OCI-LY3 (cell line): ENCODE results near the gene GPR39.

Experiments used
- H2AFZ ChIP-seq: fragments of 200-600, 300-600 bp; shearing (Covaris generic); 2 replicates; pipeline ENCODE4 v1.6.0; 2014; ENCODE audit warnings: antibody characterized with exemption, low read depth, low read length
- H3K27ac ChIP-seq: fragments of 200-600, 300-600 bp; sonication (generic); 2 replicates; pipeline ENCODE4 v1.5.1; 2014; ENCODE audit warnings: mild to moderate bottlenecking, low read length, moderate library complexity, mixed read lengths
- H3K27me3 ChIP-seq: fragments of 200-600, 300-600 bp; sonication (generic); 2 replicates; pipeline ENCODE4 v1.6.1; 2014; ENCODE audit warnings: low read depth, low read length, mixed read lengths
- H3K36me3 ChIP-seq: fragments of 200-600, 300-600 bp; sonication (generic); replicated peaks from 2 replicates; pipeline ENCODE3; 2014; ENCODE audit warnings: low read depth, low read length, mixed read lengths
- H3K4me1 ChIP-seq: fragments of 300-600, 200-600 bp; sonication (generic); 2 replicates; pipeline ENCODE4 v1.6.1; 2014; ENCODE audit warnings: low read length, mixed read lengths
- H3K4me2 ChIP-seq: fragments of 200-600, 300-600 bp; sonication (generic); 2 replicates; pipeline ENCODE4 v1.6.1; 2014; ENCODE audit warnings: low read length, mixed read lengths
- H3K4me3 ChIP-seq: fragments of 300-600, 200-600 bp; sonication (generic); 2 replicates; pipeline ENCODE4 v1.5.1; 2014; ENCODE audit warnings: antibody characterized with exemption, mild to moderate bottlenecking, low read length, moderate library complexity
- H3K79me2 ChIP-seq: fragments of 300-600, 200-600 bp; shearing (Covaris generic); 2 replicates; pipeline ENCODE4 v1.6.1; 2014; ENCODE audit warnings: mild to moderate bottlenecking, low read length, mixed read lengths
- H3K9ac ChIP-seq: fragments of 300-600, 200-600 bp; shearing (Covaris generic); 2 replicates; pipeline ENCODE4 v1.6.0; 2014; ENCODE audit warnings: mild to moderate bottlenecking, low read length, moderate library complexity
- H3K9me3 ChIP-seq: fragments of 200-600, 300-600 bp; shearing (Covaris generic); 2 replicates; pipeline ENCODE4 v1.6.1; 2014; ENCODE audit warnings: low read length, mixed read lengths; ENCODE audit not compliant: insufficient read depth
- H4K20me1 ChIP-seq: fragments of 200-600, 300-600 bp; sonication (generic); 2 replicates; pipeline ENCODE4 v1.6.1; 2016; ENCODE audit warnings: low read length, mixed read lengths; ENCODE audit not compliant: insufficient read depth
- EZH2phosphoT487 ChIP-seq: fragments of 200-600 bp; shearing (Covaris generic); IDR thresholded peaks from 2 replicates; pipeline ENCODE4 v1.6.1; 2018; ENCODE audit warnings: antibody characterized with exemption, mixed run types, low read depth
- TF ChIP-seq, protein P1 (sequence below): fragments of 200-600, 300-600 bp; sonication (generic); IDR thresholded peaks from 2 replicates; pipeline ENCODE4 v1.5.1; 2014; ENCODE audit warnings: antibody characterized with exemption, low read length, low read depth

The GPR39 gene

DNA sequence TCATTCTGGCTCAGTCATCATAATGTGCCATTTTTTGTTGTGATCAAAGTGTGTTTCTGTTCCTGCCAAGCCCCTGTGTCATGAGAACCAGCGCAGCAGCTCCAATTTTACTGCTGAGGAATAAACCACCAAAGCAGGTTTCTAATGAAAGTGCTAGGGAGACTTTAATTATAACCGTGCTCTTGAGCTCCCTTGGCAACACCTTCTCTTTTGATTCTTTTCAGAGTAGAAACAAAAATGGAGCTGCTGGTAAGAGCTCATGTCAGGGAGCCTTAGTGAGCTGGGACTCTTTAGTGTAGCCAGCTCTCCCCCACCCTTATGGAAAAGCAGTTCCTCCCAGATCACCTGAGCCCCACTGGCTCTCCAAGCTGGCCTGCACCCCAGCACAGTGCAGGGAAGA lies 179.1 kb downstream of the GPR39 start:
- no peaks in the 10 kb centered on the region for H4K20me1 ChIP-seq
- no peaks in the 10 kb centered on the region for H3K4me1 ChIP-seq
- no peak for TF ChIP-seq EZH2phosphoT487
- TF ChIP-seq, protein P1, sequence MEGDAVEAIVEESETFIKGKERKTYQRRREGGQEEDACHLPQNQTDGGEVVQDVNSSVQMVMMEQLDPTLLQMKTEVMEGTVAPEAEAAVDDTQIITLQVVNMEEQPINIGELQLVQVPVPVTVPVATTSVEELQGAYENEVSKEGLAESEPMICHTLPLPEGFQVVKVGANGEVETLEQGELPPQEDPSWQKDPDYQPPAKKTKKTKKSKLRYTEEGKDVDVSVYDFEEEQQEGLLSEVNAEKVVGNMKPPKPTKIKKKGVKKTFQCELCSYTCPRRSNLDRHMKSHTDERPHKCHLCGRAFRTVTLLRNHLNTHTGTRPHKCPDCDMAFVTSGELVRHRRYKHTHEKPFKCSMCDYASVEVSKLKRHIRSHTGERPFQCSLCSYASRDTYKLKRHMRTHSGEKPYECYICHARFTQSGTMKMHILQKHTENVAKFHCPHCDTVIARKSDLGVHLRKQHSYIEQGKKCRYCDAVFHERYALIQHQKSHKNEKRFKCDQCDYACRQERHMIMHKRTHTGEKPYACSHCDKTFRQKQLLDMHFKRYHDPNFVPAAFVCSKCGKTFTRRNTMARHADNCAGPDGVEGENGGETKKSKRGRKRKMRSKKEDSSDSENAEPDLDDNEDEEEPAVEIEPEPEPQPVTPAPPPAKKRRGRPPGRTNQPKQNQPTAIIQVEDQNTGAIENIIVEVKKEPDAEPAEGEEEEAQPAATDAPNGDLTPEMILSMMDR, result no peak
- no peak overlapping the region for H3K9ac ChIP-seq
- H3K27me3 ChIP-seq, result no peaks in the 10 kb centered on the region
- H2AFZ ChIP-seq, result no peak overlapping the region
- H3K27ac ChIP-seq, result no peak overlapping the region
- H3K4me3 ChIP-seq, result no peak overlapping the region
- no peak overlapping the region for H3K4me2 ChIP-seq
- H3K9me3 ChIP-seq, result no peaks in the 10 kb centered on the region
- no peaks in the 10 kb centered on the region for H3K36me3 ChIP-seq
- no peaks in the 10 kb centered on the region for H3K79me2 ChIP-seq

DNA sequence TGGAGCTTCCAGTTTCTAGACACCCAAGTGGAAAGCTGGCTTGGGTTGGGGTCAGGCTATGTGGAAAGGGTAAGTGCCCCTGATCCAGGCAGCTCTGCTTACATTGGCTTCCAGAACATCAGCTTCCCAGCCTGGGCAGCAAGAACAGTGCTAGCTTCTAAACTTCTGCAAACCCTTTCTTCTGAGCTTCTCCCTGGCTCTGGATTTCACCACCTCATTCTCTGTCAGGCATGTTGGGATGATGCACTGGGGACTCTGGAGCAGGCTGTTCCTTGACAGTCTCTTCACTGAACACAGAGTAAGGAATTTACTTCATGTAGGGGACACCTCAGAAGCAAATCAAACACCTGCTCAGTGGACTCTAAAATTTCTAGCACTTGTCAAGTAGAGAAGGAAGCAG lies 180.6 kb downstream of the GPR39 start:
- H3K4me2 ChIP-seq, result no peak overlapping the region
- TF ChIP-seq EZH2phosphoT487, result no peak
- TF ChIP-seq, protein P1, result no peak

DNA sequence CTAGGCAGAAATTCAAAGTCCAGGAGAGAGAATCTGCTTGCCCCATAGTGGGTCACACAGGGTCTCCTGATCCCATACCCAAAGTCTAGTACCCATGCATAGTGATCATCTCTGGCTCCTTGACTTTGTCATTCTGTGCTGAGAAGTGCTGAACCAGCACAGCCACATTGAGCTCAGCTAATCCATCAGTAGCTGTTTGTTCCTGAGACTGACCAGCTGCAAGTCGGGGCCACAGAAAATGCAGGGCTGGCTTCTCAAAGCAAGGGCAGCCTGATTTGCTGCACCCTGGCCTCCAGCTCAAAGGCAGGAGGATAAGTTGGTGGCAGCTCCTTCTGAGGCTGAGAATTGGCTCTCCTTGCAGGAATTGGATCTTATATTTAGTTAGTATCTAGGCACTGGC lies 181.2 kb downstream of the GPR39 start:
- Histone ChIP-seq H3K27me3 (no peaks in the 10 kb centered on the region), H3K36me3 (no peaks in the 10 kb centered on the region), H3K9me3 (no peaks in the 10 kb centered on the region)

More for the DNA sequence above, 180.6 kb downstream of the GPR39 start:
- H3K9ac ChIP-seq, result no peak overlapping the region
- H3K4me1 ChIP-seq, result no peaks in the 10 kb centered on the region
- no peaks in the 10 kb centered on the region for H3K27me3 ChIP-seq
- no peaks in the 10 kb centered on the region for H3K9me3 ChIP-seq
- H4K20me1 ChIP-seq, result no peaks in the 10 kb centered on the region
- no peaks in the 10 kb centered on the region for H3K79me2 ChIP-seq
- no peak overlapping the region for H3K27ac ChIP-seq
- no peak overlapping the region for H3K4me3 ChIP-seq
- H3K36me3 ChIP-seq, result no peaks in the 10 kb centered on the region
- H2AFZ ChIP-seq, result no peak overlapping the region

DNA sequence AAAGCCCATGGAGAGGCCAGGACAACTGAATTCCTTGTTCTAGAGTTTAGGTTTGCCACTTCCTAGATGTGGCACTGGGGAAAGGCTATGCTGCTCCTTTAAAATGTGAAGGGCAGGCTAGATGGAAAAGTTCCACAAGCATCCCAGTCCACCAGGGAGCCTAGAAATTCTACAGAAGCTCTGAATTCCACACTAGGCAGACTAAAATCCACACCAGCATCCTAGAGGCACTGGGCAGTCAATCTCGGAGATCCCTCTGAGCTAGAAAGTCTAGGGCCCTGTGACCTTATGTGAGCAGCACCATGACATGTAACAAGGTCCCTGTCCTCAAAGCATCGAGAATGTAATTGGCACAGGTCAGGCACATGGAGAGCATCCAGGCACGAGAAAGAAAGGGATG lies 181.9 kb downstream of the GPR39 start:
- Histone ChIP-seq H3K4me2 (no peak overlapping the region), H3K36me3 (no peaks in the 10 kb centered on the region), H2AFZ (no peak overlapping the region), H3K9ac (no peak overlapping the region), H3K4me1 (no peaks in the 10 kb centered on the region), H4K20me1 (no peaks in the 10 kb centered on the region), H3K79me2 (no peaks in the 10 kb centered on the region), H3K4me3 (no peak overlapping the region), H3K27ac (no peak overlapping the region), H3K9me3 (no peaks in the 10 kb centered on the region), H3K27me3 (no peaks in the 10 kb centered on the region)
- TF ChIP-seq, protein P1, result no peak
- TF ChIP-seq EZH2phosphoT487, result no peak

More for the DNA sequence above, 181.2 kb downstream of the GPR39 start:
- Histone ChIP-seq H2AFZ (no peak overlapping the region), H4K20me1 (no peaks in the 10 kb centered on the region), H3K4me1 (no peaks in the 10 kb centered on the region), H3K4me2 (no peak overlapping the region), H3K9ac (no peak overlapping the region), H3K79me2 (no peaks in the 10 kb centered on the region), H3K4me3 (no peak overlapping the region), H3K27ac (no peak overlapping the region)
- TF ChIP-seq EZH2phosphoT487, result no peak
- TF ChIP-seq, protein P1, result no peak
